ENCODE results near the gene FNDC8. TPM values are rescaled to one million over a fixed set of nuclear protein-coding genes. Genes with fewer than 3 reads are reported as not detected.
"Not testable (repeated sequence)": the region's sequence is repeated elsewhere in the genome, so short reads cannot be mapped to it uniquely, and the experiment has no call there.

The FNDC8 gene
- polyA plus RNA-seq, 1 experiment: not detected

DNA sequence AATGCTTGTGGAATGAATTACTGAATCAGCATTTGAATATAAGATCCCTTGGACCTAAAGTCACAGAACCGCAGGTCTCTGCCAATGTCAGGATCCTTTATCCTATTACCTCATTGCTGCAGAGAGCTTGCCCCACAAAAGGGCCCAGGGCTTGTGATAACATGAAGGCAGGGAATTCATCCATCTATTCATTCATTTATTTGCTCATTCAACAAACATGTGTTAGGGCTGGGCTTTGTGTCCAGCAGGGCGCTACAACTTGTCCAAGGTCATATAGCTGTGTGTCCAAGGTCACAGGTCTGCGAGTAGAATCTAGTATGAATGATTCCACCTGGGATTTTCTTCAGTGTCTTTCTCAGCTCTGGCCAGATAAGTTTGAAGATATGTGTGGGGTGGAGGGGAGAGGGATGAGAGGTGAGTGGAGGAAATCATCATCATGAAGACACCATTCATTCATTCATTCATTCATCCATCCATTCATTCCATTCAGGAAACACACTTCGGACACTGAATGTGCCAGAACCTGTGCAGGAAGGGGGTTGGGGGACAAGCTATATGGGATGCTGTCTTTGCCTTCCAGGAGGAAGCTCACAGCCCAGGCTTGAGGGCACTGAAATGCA is 24.9 kb downstream of the FNDC8 start:
- Histone ChIP-seq H3K27me3 (ENCODE audit: control insufficient read depth, insufficient read depth, low read length) (peaks cover 12% of the 10 kb centered on the region), H3K27ac (ENCODE audit: low read depth, low read length) (no peak overlapping the region), H3K9me3 (ENCODE audit: control insufficient read depth, insufficient read depth, low read length) (peaks cover 3% of the 10 kb centered on the region; the same call in 1 of the 2 replicates), H3K4me3 (ENCODE audit: low read depth, low read length) (no peak overlapping the region)
- CTCF ChIA-PET: interaction anchor here (0.7 kb wide), 1 partner anchor 167 kb away, joined by 3 read pairs; no protein-coding TSS in a partner anchor
- POLR2A ChIA-PET: no interaction called here
- TF ChIP-seq, protein P1, sequence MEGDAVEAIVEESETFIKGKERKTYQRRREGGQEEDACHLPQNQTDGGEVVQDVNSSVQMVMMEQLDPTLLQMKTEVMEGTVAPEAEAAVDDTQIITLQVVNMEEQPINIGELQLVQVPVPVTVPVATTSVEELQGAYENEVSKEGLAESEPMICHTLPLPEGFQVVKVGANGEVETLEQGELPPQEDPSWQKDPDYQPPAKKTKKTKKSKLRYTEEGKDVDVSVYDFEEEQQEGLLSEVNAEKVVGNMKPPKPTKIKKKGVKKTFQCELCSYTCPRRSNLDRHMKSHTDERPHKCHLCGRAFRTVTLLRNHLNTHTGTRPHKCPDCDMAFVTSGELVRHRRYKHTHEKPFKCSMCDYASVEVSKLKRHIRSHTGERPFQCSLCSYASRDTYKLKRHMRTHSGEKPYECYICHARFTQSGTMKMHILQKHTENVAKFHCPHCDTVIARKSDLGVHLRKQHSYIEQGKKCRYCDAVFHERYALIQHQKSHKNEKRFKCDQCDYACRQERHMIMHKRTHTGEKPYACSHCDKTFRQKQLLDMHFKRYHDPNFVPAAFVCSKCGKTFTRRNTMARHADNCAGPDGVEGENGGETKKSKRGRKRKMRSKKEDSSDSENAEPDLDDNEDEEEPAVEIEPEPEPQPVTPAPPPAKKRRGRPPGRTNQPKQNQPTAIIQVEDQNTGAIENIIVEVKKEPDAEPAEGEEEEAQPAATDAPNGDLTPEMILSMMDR (IDR thresholded peaks at IDR 0.05; ENCODE audit: low read depth, low read length): no peak
- DNase-seq (ENCODE audit: low read depth, low spot score): no peak

GRCh38 chr17:35147375-35147905 is 26.0 kb downstream of the FNDC8 start, which contains the start of gene UNC45B:
TSS of gene UNC45B (plus strand) at chr17:35147817. CDS start at chr17:35148264, 447 bp downstream.
- no peak for DNase-seq (ENCODE audit: low read depth, low spot score)
- Histone ChIP-seq H3K4me3 (ENCODE audit: low read depth, low read length) (no peak within 1 kb of the TSS), H3K9me3 (ENCODE audit: control insufficient read depth, insufficient read depth, low read length) (no peaks in the 10 kb centered on the region; the same call in 1 of the 2 replicates), H3K27ac (ENCODE audit: low read depth, low read length) (no peak within 1 kb of the TSS), H3K27me3 (ENCODE audit: control insufficient read depth, insufficient read depth, low read length) (peaks cover 12% of the 10 kb centered on the region)
- ChIA-PET CTCF (interaction anchor here (1.4 kb wide), 1 partner anchor 392 kb away, joined by 6 read pairs; no protein-coding TSS in a partner anchor), POLR2A (interaction anchor here (0.6 kb wide), 1 partner anchor 24 kb away, joined by 3 read pairs; no protein-coding TSS in a partner anchor)
- TF ChIP-seq, protein P1 (IDR thresholded peaks at IDR 0.05; ENCODE audit: low read depth, low read length): no peak

- ChIA-PET CTCF (interaction anchor here (0.6 to 1.4 kb wide), 2 partner anchors 96 to 391 kb away, joined by 3 to 6 read pairs; no protein-coding TSS in a partner anchor), POLR2A (no interaction called here)
- TF ChIP-seq, protein P1 (IDR thresholded peaks at IDR 0.05; ENCODE audit: low read depth, low read length): no peak
- H3K27me3 ChIP-seq (ENCODE audit: control insufficient read depth, insufficient read depth, low read length): peaks cover 12% of the 10 kb centered on the region
- H3K27ac ChIP-seq (ENCODE audit: low read depth, low read length): no peak overlapping the region
- H3K9me3 ChIP-seq (ENCODE audit: control insufficient read depth, insufficient read depth, low read length): no peaks in the 10 kb centered on the region; the same call in 1 of the 2 replicates
- H3K4me3 ChIP-seq (ENCODE audit: low read depth, low read length): no peak overlapping the region
- no peak for DNase-seq (ENCODE audit: low read depth, low spot score)
Observed at GRCh38 chr17:35148144-35148543, 26.7 kb downstream of the FNDC8 start.

DNA sequence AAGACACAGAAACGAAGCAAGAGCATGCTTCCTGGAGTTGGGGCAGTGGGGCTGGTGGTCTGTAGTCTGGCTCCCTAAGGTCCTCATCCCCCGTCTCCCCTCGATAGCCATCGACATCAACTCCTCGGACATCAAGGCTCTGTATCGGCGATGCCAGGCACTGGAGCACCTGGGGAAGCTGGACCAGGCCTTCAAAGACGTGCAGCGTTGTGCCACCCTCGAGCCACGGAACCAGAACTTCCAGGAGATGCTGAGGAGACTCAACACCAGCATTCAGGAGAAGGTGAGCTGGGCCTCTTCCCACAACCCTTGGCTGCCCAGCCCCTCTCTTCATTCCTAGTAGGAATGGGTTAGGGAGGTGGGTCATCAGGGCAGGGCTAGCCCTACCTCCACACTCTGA is 28.5 kb downstream of the FNDC8 start:
- Histone ChIP-seq H3K9me3 (ENCODE audit: control insufficient read depth, insufficient read depth, low read length) (no peaks in the 10 kb centered on the region; the same call in 1 of the 2 replicates), H3K4me3 (ENCODE audit: low read depth, low read length) (no peak overlapping the region), H3K27ac (ENCODE audit: low read depth, low read length) (no peak overlapping the region), H3K27me3 (ENCODE audit: control insufficient read depth, insufficient read depth, low read length) (peaks cover 12% of the 10 kb centered on the region)
- DNase-seq (ENCODE audit: low read depth, low spot score): no peak
- ChIA-PET CTCF (no interaction called here), POLR2A (no interaction called here)
- TF ChIP-seq, protein P1 (IDR thresholded peaks at IDR 0.05; ENCODE audit: low read depth, low read length): no peak

DNA sequence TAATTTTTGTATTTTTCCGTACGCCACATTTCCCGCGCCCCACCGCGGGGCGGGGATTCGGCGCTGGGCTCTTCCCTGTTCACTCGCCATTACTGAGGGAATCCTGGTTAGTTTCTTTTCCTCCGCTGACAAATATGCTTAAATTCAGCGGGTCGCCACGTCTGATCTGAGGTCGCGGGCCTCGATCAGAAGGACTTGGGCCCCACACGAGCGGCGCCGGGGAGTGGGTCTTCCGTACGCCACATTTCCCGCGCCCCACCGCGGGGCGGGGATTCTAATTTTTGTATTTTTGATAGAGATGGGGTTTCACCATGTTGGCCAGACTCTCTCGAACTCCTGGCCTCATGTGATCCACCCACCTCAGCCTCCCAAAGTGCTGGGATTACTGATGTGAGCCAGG is 29.7 kb downstream of the FNDC8 start:
- H3K9me3 ChIP-seq (ENCODE audit: control insufficient read depth, insufficient read depth, low read length); CTCF ChIA-PET; H3K4me3 ChIP-seq (ENCODE audit: low read depth, low read length); H3K27ac ChIP-seq (ENCODE audit: low read depth, low read length); POLR2A ChIA-PET; DNase-seq (ENCODE audit: low read depth, low spot score): not testable (repeated sequence)
- peaks cover 12% of the 10 kb centered on the region for H3K27me3 ChIP-seq (ENCODE audit: control insufficient read depth, insufficient read depth, low read length)

All from AG04450 (cell line).